Neural cell (in vitro differentiated cells): Measurements from ENCODE around the gene TAS2R20.

Experiments used
- CTCF ChIP-seq: fragments of 450-650 bp; IDR thresholded peaks from 2 replicates; pipeline ENCODE4 v1.5.1; 2014; ENCODE audit warnings: antibody characterized with exemption, mild to moderate bottlenecking, moderate library complexity; ENCODE audit not compliant: poor library complexity, severe bottlenecking
- EP300 ChIP-seq: fragments of 450-650 bp; conservative IDR thresholded peaks from 2 replicates; pipeline ENCODE4 v1.6.1; 2014; ENCODE audit warnings: antibody characterized with exemption, mild to moderate bottlenecking, moderate library complexity; ENCODE audit not compliant: poor library complexity, severe bottlenecking
- EZH2 ChIP-seq: fragments of 200-600, 300-800 bp; shearing (Covaris generic), sonication (generic); IDR thresholded peaks from 2 replicates; pipeline ENCODE4 v1.6.1; 2014; ENCODE audit warnings: antibody characterized with exemption, low read length, borderline replicate concordance, mild to moderate bottlenecking; ENCODE audit not compliant: insufficient read depth, poor library complexity, severe bottlenecking
- RAD21 ChIP-seq: fragments of 450-650 bp; conservative IDR thresholded peaks from 2 replicates; pipeline ENCODE4 v1.6.1; 2014; ENCODE audit warnings: antibody characterized with exemption, mild to moderate bottlenecking, moderate library complexity
- REST ChIP-seq: IDR thresholded peaks from 2 replicates; pipeline ENCODE4 v1.6.1; 2012; ENCODE audit warnings: borderline replicate concordance
- SMC3 ChIP-seq: fragments of 450-650 bp; conservative IDR thresholded peaks from 2 replicates; pipeline ENCODE4 v1.6.1; 2014; ENCODE audit warnings: antibody characterized with exemption, mild to moderate bottlenecking, moderate library complexity; ENCODE audit not compliant: poor library complexity

- TF ChIP-seq CTCF (no peak), RAD21 (no peak), SMC3 (no peak), EZH2 (no peak), EP300 (no peak), REST (no peak)
These were observed 45.5 kb downstream of the TAS2R20 start for GRCh38 chr12:10952645-10953044.
